Nephron progenitor cell (in vitro differentiated cells): ENCODE results near the gene KNDC1.

Source experiments
- DNase-seq: peaks from one replicate; pipeline ENCODE4 v3.0.0; 2021
- H3K27ac Mint-ChIP-seq: 2 replicates; pipeline ENCODE4 v1.8.0; 2021; ENCODE audit warnings: mild to moderate bottlenecking, moderate library complexity, mixed read lengths
- H3K27me3 Mint-ChIP-seq: 2 replicates; pipeline ENCODE4 v1.8.0; 2021; ENCODE audit warnings: mild to moderate bottlenecking, low read depth, mixed read lengths; ENCODE audit not compliant: poor library complexity
- H3K36me3 Mint-ChIP-seq: 2 replicates; pipeline ENCODE4 v1.8.0; 2021; ENCODE audit warnings: low read depth, mixed read lengths
- H3K4me1 Mint-ChIP-seq: 2 replicates; pipeline ENCODE4 v1.8.0; 2021; ENCODE audit warnings: mixed read lengths
- H3K4me3 Mint-ChIP-seq: 2 replicates; pipeline ENCODE4 v1.8.0; 2021; ENCODE audit warnings: mild to moderate bottlenecking, moderate library complexity, mixed read lengths
- H3K9me3 Mint-ChIP-seq: 2 replicates; pipeline ENCODE4 v1.8.0; 2021; ENCODE audit warnings: mild to moderate bottlenecking, moderate library complexity, mixed read lengths
- TF ChIP-seq, protein P1 (sequence below): fragments of 200-600 bp; sonication (generic); IDR thresholded peaks from 2 replicates; pipeline ENCODE4 v1.5.0; 2021; ENCODE audit warnings: antibody characterized with exemption

Gene KNDC1

DNA sequence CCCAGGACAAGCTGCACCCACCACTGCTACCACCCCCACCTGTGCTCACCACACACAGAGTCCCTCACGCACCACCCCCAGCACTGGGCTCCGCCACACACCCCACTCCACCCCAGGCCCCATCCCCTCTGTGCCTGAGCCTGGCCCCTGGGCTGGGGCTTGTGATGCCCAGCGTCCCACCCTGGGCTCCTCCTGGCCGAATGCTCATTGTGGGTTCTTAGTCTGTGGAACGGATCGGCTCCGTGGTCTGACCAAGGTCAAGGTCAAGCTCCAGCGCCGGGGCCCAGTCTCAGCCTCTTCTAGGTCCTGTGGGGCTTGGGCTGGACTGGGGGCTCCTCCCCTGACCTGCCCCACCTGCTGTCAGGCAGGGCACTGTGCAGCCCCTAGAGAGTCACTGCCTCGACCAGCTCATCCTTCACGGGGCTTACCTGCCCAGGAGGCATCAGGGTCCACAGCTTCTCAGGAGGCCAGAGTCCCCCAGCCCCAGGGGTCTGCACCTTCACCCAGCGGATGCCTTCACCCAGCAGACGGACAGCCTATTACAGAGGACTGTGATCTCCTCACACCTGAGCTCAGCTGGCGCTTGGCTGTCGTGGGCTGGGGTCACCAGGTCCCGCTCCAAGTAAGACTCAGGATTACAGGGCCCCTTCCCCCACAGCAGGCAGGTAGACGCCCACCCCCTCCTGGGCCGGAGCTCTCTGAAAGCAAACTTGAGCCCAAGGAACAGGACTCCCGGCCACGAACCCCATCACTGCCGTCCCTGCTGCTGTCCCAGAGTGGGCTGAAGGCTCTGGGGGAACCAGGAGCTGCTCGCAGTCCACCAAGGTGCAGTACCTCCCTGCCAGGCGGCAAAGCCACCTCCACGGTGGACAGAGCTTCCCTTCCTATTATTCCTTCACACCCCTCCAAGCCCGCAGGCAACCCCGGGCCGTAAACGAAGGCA, 54.7 kb downstream of the KNDC1 start:
- peaks cover 13% of the 10 kb centered on the region for H3K9me3 Mint-ChIP-seq
- no peak overlapping the region for H3K27ac Mint-ChIP-seq
- peaks cover 27% of the 10 kb centered on the region for H3K27me3 Mint-ChIP-seq
- peaks cover 13% of the 10 kb centered on the region for H3K36me3 Mint-ChIP-seq
- TF ChIP-seq, protein P1, sequence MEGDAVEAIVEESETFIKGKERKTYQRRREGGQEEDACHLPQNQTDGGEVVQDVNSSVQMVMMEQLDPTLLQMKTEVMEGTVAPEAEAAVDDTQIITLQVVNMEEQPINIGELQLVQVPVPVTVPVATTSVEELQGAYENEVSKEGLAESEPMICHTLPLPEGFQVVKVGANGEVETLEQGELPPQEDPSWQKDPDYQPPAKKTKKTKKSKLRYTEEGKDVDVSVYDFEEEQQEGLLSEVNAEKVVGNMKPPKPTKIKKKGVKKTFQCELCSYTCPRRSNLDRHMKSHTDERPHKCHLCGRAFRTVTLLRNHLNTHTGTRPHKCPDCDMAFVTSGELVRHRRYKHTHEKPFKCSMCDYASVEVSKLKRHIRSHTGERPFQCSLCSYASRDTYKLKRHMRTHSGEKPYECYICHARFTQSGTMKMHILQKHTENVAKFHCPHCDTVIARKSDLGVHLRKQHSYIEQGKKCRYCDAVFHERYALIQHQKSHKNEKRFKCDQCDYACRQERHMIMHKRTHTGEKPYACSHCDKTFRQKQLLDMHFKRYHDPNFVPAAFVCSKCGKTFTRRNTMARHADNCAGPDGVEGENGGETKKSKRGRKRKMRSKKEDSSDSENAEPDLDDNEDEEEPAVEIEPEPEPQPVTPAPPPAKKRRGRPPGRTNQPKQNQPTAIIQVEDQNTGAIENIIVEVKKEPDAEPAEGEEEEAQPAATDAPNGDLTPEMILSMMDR = no peak
- H3K4me1 Mint-ChIP-seq = peaks cover 13% of the 10 kb centered on the region
- no peak for DNase-seq
- no peak overlapping the region for H3K4me3 Mint-ChIP-seq

DNA sequence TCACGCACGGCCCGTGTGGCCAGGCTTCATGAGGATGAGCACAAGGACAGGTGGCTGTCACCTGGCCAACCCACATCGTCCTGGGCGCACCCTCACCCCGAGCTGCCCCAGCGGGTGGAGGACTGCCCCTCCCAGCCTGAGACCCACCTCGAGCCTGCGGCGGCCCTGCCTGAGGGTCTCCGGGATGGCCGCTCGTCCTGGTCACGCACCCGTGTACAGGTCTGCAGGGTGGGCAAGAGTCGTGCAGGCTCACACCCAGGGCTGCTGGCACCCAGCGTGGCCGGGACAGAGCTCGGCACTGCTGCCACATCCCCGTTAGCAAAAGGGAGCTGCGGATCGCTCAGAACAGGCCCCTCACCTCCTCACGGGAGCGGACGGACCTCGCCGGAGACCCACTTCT, 55.6 kb downstream of the KNDC1 start:
- Mint-ChIP-seq H3K4me1 (peaks cover 10% of the 10 kb centered on the region), H3K27ac (no peak overlapping the region), H3K9me3 (peaks cover 13% of the 10 kb centered on the region), H3K36me3 (peaks cover 13% of the 10 kb centered on the region), H3K4me3 (no peak overlapping the region), H3K27me3 (peaks cover 30% of the 10 kb centered on the region)
- DNase-seq = no peak
- TF ChIP-seq, protein P1 = no peak

DNA sequence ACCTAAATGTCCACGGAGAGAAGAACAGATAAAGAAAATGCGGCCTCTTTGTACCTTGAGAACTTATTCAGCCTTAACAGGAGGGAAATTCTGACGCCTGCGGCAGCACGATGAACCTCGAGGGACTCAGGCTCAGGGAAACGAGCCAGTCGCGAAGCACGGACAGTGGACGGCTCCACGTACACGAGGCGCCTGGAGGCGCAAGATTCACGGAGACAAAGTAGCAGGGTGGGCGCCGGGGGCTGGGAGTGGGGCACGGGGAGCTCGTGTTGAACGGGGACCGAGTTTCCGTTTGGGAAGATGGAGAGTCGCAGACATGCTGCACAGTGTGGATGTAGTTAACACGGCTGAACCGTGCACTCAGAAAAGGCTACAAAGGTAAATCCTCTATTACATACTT, 56.8 kb downstream of the KNDC1 start:
- TF ChIP-seq, protein P1 = no peak
- Mint-ChIP-seq H3K27me3 (peaks cover 41% of the 10 kb centered on the region), H3K36me3 (peaks cover 13% of the 10 kb centered on the region), H3K4me1 (peaks cover 19% of the 10 kb centered on the region), H3K27ac (no peak overlapping the region), H3K4me3 (no peak overlapping the region), H3K9me3 (peaks cover 13% of the 10 kb centered on the region)
- no peak for DNase-seq

DNA sequence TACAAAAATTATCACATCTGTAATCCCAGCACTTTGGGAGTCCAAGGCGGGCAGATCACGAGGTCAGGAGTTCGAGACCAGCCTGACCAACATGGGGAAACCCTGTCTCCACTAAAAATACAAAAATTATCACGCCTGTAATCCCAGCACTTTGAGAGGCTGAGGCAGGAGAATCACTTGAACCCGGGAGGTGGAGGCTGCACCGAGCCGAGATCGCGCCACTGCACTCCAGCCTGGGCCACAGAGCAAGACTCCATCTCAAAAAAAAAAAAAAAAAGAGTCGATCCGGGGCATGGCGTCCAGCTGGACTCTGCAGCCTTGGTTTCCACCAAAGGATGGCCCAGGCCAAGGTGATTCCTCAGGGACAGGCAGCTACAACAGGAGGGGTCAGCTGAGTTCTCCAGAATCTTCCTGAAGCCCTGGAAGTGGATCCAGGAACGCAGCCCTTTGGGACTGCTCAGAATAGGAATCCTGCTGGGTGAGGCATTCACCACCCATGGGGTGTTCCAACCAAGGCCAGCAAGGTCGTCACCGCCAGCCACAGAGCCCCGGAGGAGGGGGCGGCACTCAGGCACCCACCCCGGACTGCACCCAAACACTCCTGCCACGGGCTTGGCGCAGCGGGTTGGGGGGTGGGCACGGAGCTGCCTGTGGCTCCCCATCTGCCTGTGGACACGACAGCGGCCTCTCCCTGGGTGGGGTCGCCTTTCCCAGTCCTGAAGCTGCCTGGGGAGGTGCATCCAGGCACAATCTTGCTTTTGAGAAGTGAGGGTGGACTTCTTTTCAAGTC, 58.0 kb downstream of the KNDC1 start:
- DNase-seq = no peak
- H3K36me3 Mint-ChIP-seq = peaks cover 13% of the 10 kb centered on the region
- H3K4me3 Mint-ChIP-seq = no peak overlapping the region
- TF ChIP-seq, protein P1 = no peak
- H3K9me3 Mint-ChIP-seq = peaks cover 13% of the 10 kb centered on the region
- H3K27me3 Mint-ChIP-seq = peaks cover 45% of the 10 kb centered on the region
- H3K27ac Mint-ChIP-seq = no peak overlapping the region
- H3K4me1 Mint-ChIP-seq = peaks cover 15% of the 10 kb centered on the region

DNA sequence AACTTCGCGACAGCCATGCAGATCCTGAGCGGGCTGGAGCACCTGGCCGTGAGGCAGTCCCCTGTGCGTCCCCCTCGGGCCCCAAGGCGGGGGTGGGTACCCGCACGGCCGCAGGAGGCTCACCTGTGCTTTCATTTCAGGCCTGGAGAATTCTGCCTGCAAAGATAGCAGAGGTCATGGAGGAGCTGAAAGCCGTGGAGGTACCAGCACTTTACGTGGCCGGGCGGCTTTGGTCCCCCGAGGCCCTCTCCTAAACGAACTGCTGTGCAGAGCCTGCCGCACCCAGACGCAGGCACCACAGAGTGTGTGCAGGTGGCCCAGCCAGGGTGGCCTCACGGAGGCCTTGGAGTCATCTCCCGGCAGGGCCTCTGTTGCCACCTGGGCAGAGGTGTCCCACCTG, 58.9 kb downstream of the KNDC1 start:
- Mint-ChIP-seq H3K36me3 (peaks cover 13% of the 10 kb centered on the region), H3K4me1 (peaks cover 22% of the 10 kb centered on the region), H3K27ac (no peak overlapping the region), H3K9me3 (peaks cover 13% of the 10 kb centered on the region), H3K27me3 (peaks cover 50% of the 10 kb centered on the region), H3K4me3 (no peak overlapping the region)
- TF ChIP-seq, protein P1 = no peak
- no peak for DNase-seq
